GM23248 (cell line): ENCODE data around the gene ST6GALNAC3. TPM values are rescaled to one million over a fixed set of nuclear protein-coding genes. Genes with fewer than 3 reads are reported as not detected.

Experiments
- DNase-seq: peaks from one replicate; pipeline ENCODE4 v3.0.0-alpha.2; 2015
- H2AFZ ChIP-seq: fragments of 200-600 bp; sonication (generic); 2 replicates; pipeline ENCODE4 v1.6.1; 2016; ENCODE audit warnings: antibody characterized with exemption
- H3F3A ChIP-seq: fragments of 200-600 bp; sonication (generic); 2 replicates; pipeline ENCODE4 v1.6.1; 2016; ENCODE audit warnings: mild to moderate bottlenecking, antibody characterized with exemption, mixed run types; ENCODE audit not compliant: insufficient read depth
- H3K27ac ChIP-seq: fragments of 200-600 bp; sonication (generic); 2 replicates; pipeline ENCODE4 v1.5.1; 2016; ENCODE audit warnings: mild to moderate bottlenecking
- H3K27me3 ChIP-seq: fragments of 200-600 bp; sonication (generic); replicated peaks from 2 replicates; pipeline ENCODE4 v1.6.1; 2016; ENCODE audit warnings: mild to moderate bottlenecking; ENCODE audit not compliant: insufficient read depth
- H3K36me3 ChIP-seq: fragments of 200-600 bp; sonication (generic); 2 replicates; pipeline ENCODE4 v1.6.1; 2016; ENCODE audit warnings: low read depth, mild to moderate bottlenecking
- H3K4me1 ChIP-seq: fragments of 200-600 bp; sonication (generic); 2 replicates; pipeline ENCODE4 v1.6.1; 2016; ENCODE audit warnings: mild to moderate bottlenecking; ENCODE audit not compliant: insufficient read depth
- H3K4me2 ChIP-seq: fragments of 200-600 bp; sonication (generic); one replicate; pipeline ENCODE4 v1.6.1; 2016; ENCODE audit warnings: mild to moderate bottlenecking; ENCODE audit not compliant: unreplicated experiment
- H3K4me3 ChIP-seq: fragments of 200-600 bp; sonication (generic); 2 replicates; pipeline ENCODE4 v1.5.1; 2016; ENCODE audit warnings: mild to moderate bottlenecking
- H3K79me2 ChIP-seq: fragments of 200-600 bp; sonication (generic); 2 replicates; pipeline ENCODE4 v1.6.1; 2016; ENCODE audit warnings: mild to moderate bottlenecking; ENCODE audit not compliant: insufficient read depth
- H3K9ac ChIP-seq: fragments of 200-600 bp; sonication (generic); 2 replicates; pipeline ENCODE4 v1.6.1; 2016; ENCODE audit warnings: mild to moderate bottlenecking
- H3K9me2 ChIP-seq: fragments of 200-600 bp; sonication (generic); 2 replicates; pipeline ENCODE4 v1.6.1; 2016; ENCODE audit warnings: mixed run types, mild to moderate bottlenecking, moderate library complexity; ENCODE audit not compliant: insufficient read depth
- H3K9me3 ChIP-seq: fragments of 200-600 bp; sonication (generic); one replicate; pipeline ENCODE4 v1.6.1; 2017; ENCODE audit warnings: low read depth
- H4K20me1 ChIP-seq: fragments of 200-600 bp; sonication (generic); 2 replicates; pipeline ENCODE4 v1.6.0; 2016; ENCODE audit not compliant: insufficient read depth
- EZH2 ChIP-seq: fragments of 200-600 bp; sonication (generic); IDR thresholded peaks from 2 replicates; pipeline ENCODE4 v1.6.1; 2018; ENCODE audit warnings: antibody characterized with exemption, mild to moderate bottlenecking; ENCODE audit not compliant: insufficient read depth, poor library complexity, severe bottlenecking
- EZH2phosphoT487 ChIP-seq: fragments of 200-600 bp; sonication (generic); IDR thresholded peaks from 2 replicates; pipeline ENCODE4 v1.6.1; 2018; ENCODE audit warnings: antibody characterized with exemption, moderate library complexity, mild to moderate bottlenecking, low read depth; ENCODE audit not compliant: insufficient read depth
- WGBS, 2 experiments: methylation state at CpG; one replicate each; pipeline ENCODE4 v1.1.6; 2015 to 2017; ENCODE audit warnings: low lambda C conversion rate in 2 of 2, low coverage in 1 of 2; ENCODE audit errors: missing lambda C conversion rate in 2 of 2; 5-methylcytosine and 5-hydroxymethylcytosine counted together
- in situ Hi-C: fragments of 300-500 bp; cut with MboI; formaldehyde crosslinking; loops from 2 replicates; pipeline ENCODE4 v1.15.0; 2020
- polyA plus RNA-seq: library from polyadenylated mRNA; unstranded; fragments of >200 nt; fragmentation: Nextera tagmentation; extraction: Ambion mirVana; gene quantifications from 2 replicates; pipeline ENCODE4 v1.2.1, GENCODE V29; 2016
- total RNA-seq: library from RNA; depleted of rRNA; stranded (reverse); fragments of >200 nt; shearing (Covaris generic); gene quantifications from 2 replicates; pipeline ENCODE4 v1.2.3, GENCODE V29; 2014

ST6GALNAC3 gene
- total and polyA plus RNA-seq, 2 experiments from 2014 or later = not detected

- Histone ChIP-seq H3K36me3 (no peaks in the 10 kb centered on the region), H3K9me2 (no peaks in the 10 kb centered on the region), H2AFZ (no peak overlapping the region), H3K4me3 (no peak overlapping the region), H3K79me2 (no peaks in the 10 kb centered on the region), H3K4me1 (no peaks in the 10 kb centered on the region), H3K9ac (no peak overlapping the region), H3K27ac (no peak overlapping the region), H3K4me2 (no peak overlapping the region), H4K20me1 (no peaks in the 10 kb centered on the region), H3F3A (no peaks in the 10 kb centered on the region), H3K9me3 (no peaks in the 10 kb centered on the region), H3K27me3 (no peaks in the 10 kb centered on the region)
- in situ Hi-C loops = no loop called here
- TF ChIP-seq EZH2phosphoT487 (no peak), EZH2 (no peak)
- peak; percentile 31 for DNase-seq
- WGBS, 2 experiments = 1 to 4% methylated on average over 6 of the region's 6 CpGs
Measured at GRCh38 chr1:76053021-76053420, 21.5 kb upstream of the ST6GALNAC3 start.

- no peak overlapping the region for H3K4me2 ChIP-seq
- H3K9me2 ChIP-seq = no peaks in the 10 kb centered on the region
- H3K9me3 ChIP-seq = no peaks in the 10 kb centered on the region
- no peaks in the 10 kb centered on the region for H3K36me3 ChIP-seq
- no peaks in the 10 kb centered on the region for H3K27me3 ChIP-seq
- DNase-seq = no peak
- H3K9ac ChIP-seq = no peak overlapping the region
- H3K79me2 ChIP-seq = no peaks in the 10 kb centered on the region
- H3F3A ChIP-seq = no peaks in the 10 kb centered on the region
- in situ Hi-C loops = no loop called here
- H3K4me1 ChIP-seq = no peaks in the 10 kb centered on the region
- no peak overlapping the region for H3K4me3 ChIP-seq
- 5 to 10% methylated on average over 2 of the region's 2 CpGs for WGBS, 2 experiments
- H2AFZ ChIP-seq = no peak overlapping the region
- H4K20me1 ChIP-seq = no peaks in the 10 kb centered on the region
- no peak for TF ChIP-seq EZH2
- TF ChIP-seq EZH2phosphoT487 = no peak
- H3K27ac ChIP-seq = no peak overlapping the region
Measured at GRCh38 chr1:76054359-76054758, 20.2 kb upstream of the ST6GALNAC3 start.

DNA sequence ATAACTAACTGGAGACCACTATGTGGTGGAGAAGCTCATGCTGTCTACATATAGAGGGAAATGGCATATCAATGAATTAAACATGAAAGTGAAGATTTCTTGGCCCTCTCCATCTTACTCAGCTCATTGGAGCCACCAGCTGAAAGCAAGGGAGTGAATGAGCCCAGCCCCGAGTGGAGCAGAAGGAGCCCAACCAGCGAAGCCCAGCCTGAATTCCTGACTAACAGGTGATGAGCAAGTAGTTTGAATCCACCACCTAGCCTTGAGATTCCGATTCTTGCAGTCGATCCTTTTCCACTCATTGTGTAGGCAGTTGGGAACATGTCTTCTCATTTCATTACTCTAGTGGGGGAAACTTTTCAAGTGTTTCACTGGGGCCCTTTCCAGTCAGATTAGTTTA, 18.6 kb upstream of the ST6GALNAC3 start:
- Histone ChIP-seq H3K4me1 (no peaks in the 10 kb centered on the region), H3K27me3 (no peaks in the 10 kb centered on the region), H3K27ac (no peak overlapping the region), H3K9me3 (no peaks in the 10 kb centered on the region), H3K9ac (no peak overlapping the region), H3K4me3 (no peak overlapping the region), H4K20me1 (no peaks in the 10 kb centered on the region), H2AFZ (no peak overlapping the region), H3K79me2 (no peaks in the 10 kb centered on the region), H3K9me2 (no peaks in the 10 kb centered on the region), H3K36me3 (no peaks in the 10 kb centered on the region), H3F3A (no peaks in the 10 kb centered on the region), H3K4me2 (no peak overlapping the region)
- TF ChIP-seq EZH2 = no peak
- no peak for TF ChIP-seq EZH2phosphoT487
- in situ Hi-C loops = no loop called here
- DNase-seq = no peak
- 68% methylated on average over 4 of the region's 4 CpGs for WGBS, 2 experiments

DNA sequence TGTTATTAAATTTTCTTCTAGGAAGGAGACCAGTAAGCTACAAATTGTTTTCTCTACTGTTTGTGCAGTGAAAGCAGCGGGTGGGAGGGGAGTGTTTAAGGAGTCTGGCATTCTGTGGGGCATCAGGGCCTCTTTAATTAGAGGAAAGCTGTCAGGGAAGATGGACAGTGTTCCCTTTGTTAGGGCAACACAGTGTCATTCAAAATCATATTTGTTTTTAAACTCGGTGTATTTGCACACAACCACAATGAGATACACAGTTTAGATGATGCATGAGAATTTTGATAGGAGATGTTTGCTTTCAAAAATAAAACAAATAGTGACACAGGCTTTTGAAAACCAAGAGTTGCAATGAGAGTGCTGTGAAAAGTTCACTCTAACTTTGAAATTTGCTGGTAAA, 15.1 kb upstream of the ST6GALNAC3 start:
- Histone ChIP-seq H3K36me3 (no peaks in the 10 kb centered on the region), H4K20me1 (no peaks in the 10 kb centered on the region), H3K4me1 (no peaks in the 10 kb centered on the region), H3K9me3 (no peaks in the 10 kb centered on the region), H3K4me3 (no peak overlapping the region), H3K79me2 (no peaks in the 10 kb centered on the region), H3K9ac (no peak overlapping the region), H3K27ac (no peak overlapping the region), H2AFZ (no peak overlapping the region), H3K4me2 (no peak overlapping the region), H3K9me2 (no peaks in the 10 kb centered on the region), H3F3A (no peaks in the 10 kb centered on the region), H3K27me3 (no peaks in the 10 kb centered on the region)
- 48 to 60% methylated on average over 2 of the region's 2 CpGs for WGBS, 2 experiments
- in situ Hi-C loops = no loop called here
- TF ChIP-seq EZH2phosphoT487 (no peak), EZH2 (no peak)
- no peak for DNase-seq

DNA sequence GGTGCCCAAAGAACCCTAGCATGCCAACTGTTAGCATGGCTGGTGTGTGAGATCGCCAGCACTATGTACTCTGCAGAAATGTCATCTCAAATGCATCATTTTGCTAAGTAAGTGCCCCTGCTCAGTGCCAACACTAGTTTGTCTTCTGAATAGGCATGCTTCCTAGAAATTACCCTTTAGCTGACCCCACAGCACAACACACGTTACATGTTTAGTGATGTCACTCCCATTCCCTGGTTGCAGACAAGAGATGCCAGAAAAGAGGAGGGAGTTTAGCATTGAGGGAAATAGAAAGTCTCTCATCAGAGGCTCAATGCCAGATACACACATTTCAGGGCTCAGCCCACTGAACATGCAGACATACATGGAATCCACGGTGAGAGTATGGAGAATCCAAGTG, 9.3 kb upstream of the ST6GALNAC3 start:
- Histone ChIP-seq H4K20me1 (no peaks in the 10 kb centered on the region), H3K36me3 (no peaks in the 10 kb centered on the region), H3K27ac (no peak overlapping the region), H3K4me3 (no peak overlapping the region), H3K4me2 (no peak overlapping the region), H3K9me2 (no peaks in the 10 kb centered on the region), H3K4me1 (no peaks in the 10 kb centered on the region), H3K9ac (no peak overlapping the region), H3K79me2 (no peaks in the 10 kb centered on the region), H3K9me3 (no peaks in the 10 kb centered on the region), H3F3A (no peaks in the 10 kb centered on the region), H2AFZ (no peak overlapping the region), H3K27me3 (no peaks in the 10 kb centered on the region)
- DNase-seq = no peak
- WGBS, 2 experiments = 48 to 50% methylated on average over 3 of the region's 3 CpGs
- in situ Hi-C loops = no loop called here
- no peak for TF ChIP-seq EZH2
- no peak for TF ChIP-seq EZH2phosphoT487
